Omental fat pad (tissue), 4 donors: ENCODE data around the gene ZFAND2B. TPM values are rescaled to one million over a fixed set of nuclear protein-coding genes. Genes with fewer than 3 reads are reported as not detected.

Experiments
- ATAC-seq: fragments of 150-250 bp; one replicate; pipeline ENCODE4 v1.9.1; 2016; ENCODE audit warnings: mild to moderate bottlenecking, moderate library complexity; ENCODE audit not compliant: low FRiP score
- DNase-seq: peaks from one replicate; pipeline ENCODE4 v3.0.0-alpha.2; 2019; ENCODE audit warnings: low spot score
- total RNA-seq, 4 donors: library from RNA; depleted of rRNA; stranded (reverse); fragments of >200 nt; gene quantifications; one replicate each; pipeline ENCODE4 v1.1.0, GENCODE V29; 2016
- TF ChIP-seq, protein P1 (sequence below), 3 donors: fragments of 450-650 bp; IDR thresholded peaks; one replicate each; pipeline ENCODE4 v1.5.1; 2016 to 2017; ENCODE audit warnings: antibody characterized with exemption in 3 of 3, mild to moderate bottlenecking in 3 of 3, moderate library complexity in 2 of 3

Gene ZFAND2B
- total RNA-seq, 4 donors from 2014 or later = 25.1 to 57.1 (median 40.1) TPM

DNA sequence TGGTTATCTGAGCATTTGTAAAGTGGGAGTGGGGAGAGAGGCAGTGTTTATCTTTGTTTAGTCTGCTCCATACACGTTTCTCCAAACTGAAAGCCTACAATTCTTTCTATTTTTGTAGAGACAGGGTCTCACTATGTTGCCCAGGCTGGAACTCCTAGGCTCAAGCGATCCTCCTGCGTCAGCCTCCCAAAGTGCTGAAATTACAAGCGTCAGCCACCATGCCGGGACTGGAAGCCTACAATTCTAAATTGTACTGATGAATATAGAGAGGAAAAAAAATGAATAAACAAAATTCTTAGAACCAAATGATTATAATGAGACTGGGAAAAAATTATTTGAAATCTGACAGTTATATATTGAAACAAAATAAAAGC lies 1.4 kb upstream of the ZFAND2B start:
- DNase-seq (no peak), ATAC-seq (no peak)
- TF ChIP-seq, protein P1, sequence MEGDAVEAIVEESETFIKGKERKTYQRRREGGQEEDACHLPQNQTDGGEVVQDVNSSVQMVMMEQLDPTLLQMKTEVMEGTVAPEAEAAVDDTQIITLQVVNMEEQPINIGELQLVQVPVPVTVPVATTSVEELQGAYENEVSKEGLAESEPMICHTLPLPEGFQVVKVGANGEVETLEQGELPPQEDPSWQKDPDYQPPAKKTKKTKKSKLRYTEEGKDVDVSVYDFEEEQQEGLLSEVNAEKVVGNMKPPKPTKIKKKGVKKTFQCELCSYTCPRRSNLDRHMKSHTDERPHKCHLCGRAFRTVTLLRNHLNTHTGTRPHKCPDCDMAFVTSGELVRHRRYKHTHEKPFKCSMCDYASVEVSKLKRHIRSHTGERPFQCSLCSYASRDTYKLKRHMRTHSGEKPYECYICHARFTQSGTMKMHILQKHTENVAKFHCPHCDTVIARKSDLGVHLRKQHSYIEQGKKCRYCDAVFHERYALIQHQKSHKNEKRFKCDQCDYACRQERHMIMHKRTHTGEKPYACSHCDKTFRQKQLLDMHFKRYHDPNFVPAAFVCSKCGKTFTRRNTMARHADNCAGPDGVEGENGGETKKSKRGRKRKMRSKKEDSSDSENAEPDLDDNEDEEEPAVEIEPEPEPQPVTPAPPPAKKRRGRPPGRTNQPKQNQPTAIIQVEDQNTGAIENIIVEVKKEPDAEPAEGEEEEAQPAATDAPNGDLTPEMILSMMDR (IDR thresholded peaks at IDR 0.05) = no peak

DNA sequence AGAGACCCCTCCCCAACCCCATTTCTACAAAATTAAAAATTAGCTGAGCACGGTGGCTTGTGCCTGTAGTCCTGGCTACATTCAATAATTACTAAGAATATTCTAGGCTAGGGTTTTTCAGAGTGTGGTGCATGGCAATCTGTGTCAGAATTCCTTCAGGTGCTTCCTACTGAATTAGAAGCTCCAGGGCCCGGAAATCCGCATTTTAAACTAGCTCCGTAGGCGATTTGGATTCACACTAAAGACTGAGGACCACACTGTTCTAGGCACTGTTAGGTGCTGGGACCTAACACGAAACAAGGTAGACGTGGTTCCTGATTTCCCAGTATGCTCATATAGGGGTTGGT lies 628 bp upstream of the ZFAND2B start:
- no peak for DNase-seq
- TF ChIP-seq, protein P1 (IDR thresholded peaks at IDR 0.05) = no peak

DNA sequence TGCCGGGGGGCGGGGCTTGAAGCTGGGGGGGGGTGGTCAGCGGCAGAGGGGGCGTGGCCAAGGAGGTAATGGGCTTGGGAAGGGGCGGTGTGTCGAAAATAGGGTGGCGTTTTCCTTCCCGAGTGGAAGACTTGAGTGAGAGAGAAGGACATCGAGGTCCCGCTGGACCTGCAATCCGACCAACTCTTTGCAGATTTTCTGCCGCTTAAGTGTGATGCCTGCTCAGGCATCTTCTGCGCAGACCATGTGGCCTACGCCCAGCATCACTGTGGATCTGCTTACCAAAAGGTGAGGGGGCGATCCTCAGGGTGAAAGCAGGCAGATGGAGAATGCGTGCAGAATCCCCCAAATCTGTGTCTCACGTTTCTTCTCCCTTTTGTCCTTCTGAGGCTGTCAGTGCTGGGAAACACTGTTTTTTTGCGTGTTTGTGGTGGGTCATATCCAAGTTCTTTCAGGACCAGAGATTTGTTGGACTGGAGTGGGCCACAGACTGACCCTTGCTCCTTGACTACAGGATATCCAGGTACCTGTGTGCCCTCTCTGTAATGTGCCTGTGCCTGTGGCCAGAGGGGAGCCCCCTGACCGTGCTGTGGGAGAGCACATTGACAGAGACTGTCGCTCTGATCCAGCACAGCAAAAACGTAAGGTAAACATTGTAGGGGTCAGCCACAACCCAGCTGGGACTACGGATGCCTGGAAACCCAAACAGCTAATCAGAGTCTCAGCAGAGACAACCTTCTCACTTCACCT lies 727 bp downstream of the ZFAND2B start:
- DNase-seq = no peak
- TF ChIP-seq, protein P1 (IDR thresholded peaks at IDR 0.05) = no peak
- ATAC-seq = no peak

More for the DNA sequence above, 628 bp upstream of the ZFAND2B start:
- ATAC-seq = no peak

GRCh38 chr2:219207884-219208740 lies 1.5 kb downstream of the ZFAND2B start:
- TF ChIP-seq, protein P1 (IDR thresholded peaks at IDR 0.05) = no peak
- DNase-seq = no peak
- ATAC-seq = no peak

DNA sequence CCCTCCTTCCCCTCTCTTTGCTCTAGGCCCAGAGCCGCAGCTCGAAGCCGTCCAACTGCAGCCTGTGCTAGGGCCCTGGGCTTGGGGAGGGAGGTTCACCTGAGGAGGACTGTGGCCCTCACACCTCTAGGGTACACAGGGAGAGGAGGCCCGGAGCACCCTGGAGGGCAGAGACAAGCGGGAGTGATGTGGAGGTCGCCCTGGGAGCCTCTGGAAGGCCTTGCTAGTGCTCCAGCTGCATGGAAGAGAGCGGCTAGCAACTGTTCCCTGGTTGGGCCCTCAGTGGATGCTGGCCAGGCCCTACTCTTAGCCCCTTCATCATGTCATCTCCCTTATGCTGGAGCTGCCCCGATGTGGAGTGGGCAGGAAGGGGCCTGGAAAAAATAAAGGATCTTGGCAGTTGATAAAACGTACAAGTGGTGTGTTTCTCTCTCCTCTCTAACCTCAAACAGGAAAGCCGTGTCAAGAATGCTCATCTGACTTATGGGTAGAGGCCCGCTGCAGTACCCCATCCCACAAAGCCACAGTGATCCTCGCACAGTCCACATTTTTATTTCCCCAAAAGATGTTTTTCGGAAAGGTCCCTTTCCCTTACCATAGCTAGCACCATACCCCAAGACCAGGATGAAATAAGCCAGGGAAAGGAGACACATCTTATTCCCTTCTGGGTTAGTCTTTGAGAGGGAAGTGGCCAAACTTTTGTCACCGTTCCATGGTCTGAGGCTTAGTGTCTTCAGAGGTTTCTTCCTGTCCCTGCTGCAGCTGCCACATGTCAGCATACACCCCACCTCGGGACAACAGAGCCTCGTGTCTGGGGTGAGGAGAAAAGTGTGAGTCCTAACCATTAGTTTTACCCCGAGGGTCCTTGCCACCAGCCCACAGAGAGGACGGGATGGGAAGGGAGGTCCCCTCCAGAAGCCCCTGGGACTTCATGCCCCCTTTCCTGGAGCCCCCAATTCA lies 2.9 kb downstream of the ZFAND2B start:
- DNase-seq = no peak
- ATAC-seq = no peak
- TF ChIP-seq, protein P1 (IDR thresholded peaks at IDR 0.05) = no peak

DNA sequence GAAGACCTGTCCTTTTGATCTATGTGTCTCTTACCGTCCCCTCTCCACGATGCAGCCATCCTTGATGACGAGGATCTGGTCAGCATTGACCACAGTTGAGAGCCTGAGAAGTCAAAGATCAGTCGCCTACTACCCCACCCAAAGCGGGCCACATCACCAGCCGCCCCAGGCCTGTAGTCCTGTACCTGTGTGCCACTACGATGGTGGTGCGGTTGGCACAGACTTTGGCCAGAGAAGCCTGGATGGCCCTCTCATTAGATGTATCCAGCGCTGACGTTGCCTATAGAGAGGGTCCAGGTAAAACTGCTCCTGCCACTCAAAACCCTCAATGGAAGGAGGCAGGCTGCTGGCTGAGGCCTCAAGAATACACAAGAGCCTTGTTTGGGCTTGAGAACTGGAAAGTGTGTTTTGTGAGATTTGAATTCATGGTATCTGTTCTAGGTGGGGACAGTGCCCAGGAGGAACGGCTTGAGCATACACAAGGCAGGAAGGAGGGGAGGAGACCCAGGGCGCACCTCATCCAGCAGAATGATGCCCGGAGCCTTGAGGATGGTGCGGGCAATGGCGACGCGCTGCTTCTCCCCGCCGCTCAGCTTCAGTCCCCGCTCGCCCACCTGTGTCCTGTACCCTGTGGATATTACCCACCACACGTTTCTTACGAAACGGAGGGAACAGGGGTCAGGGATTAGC lies 3.8 kb downstream of the ZFAND2B start:
- no peak for ATAC-seq

More for the DNA sequence above, 3.8 kb downstream of the ZFAND2B start:
- TF ChIP-seq, protein P1 (IDR thresholded peaks at IDR 0.05) = no peak
- DNase-seq = no peak
